ENCODE results near the gene CUX1.

- TF ChIP-seq POLR2AphosphoS5 (IDR thresholded peaks at IDR 0.05; ENCODE audit: low read depth, low read length) (no peak), POLR2A (IDR thresholded peaks at IDR 0.05; ENCODE audit: low read depth, low read length) (no peak), SPI1 (IDR thresholded peaks at IDR 0.05; ENCODE audit: low read depth, low read length) (no peak), TAF1 (IDR thresholded peaks at IDR 0.05; ENCODE audit: low read depth, low read length) (no peak), POU2F2 (IDR thresholded peaks at IDR 0.05; ENCODE audit: low read depth, low read length) (no peak), PAX5 (IDR thresholded peaks at IDR 0.05; ENCODE audit: insufficient read depth, low read length, severe bottlenecking) (no peak)
Observed at GRCh38 chr7:102156867-102157266, 339.4 kb downstream of the CUX1 start.

Measured in GM12891 (cell line).